Ascending aorta (tissue), 2 donors: Measurements from ENCODE around the gene IKZF3. TPM values are rescaled to one million over a fixed set of nuclear protein-coding genes. Genes with fewer than 3 reads are reported as not detected.

Source experiments
- DNase-seq, 2 donors: peaks; one replicate each; pipeline ENCODE4 v3.0.0-alpha.2; 2019; ENCODE audit warnings: low spot score in 2 of 2
- H3K27ac ChIP-seq, 2 donors: fragments of 200-600 bp; sonication (generic); one replicate each; pipeline ENCODE4 v1.5.1; 2016 to 2017; ENCODE audit warnings: mild to moderate bottlenecking in 1 of 2
- H3K27me3 ChIP-seq: fragments of 200-600 bp; sonication (generic); one replicate; pipeline ENCODE4 v1.5.1; 2017
- H3K36me3 ChIP-seq, 2 donors: fragments of 200-600 bp; sonication (generic); one replicate each; pipeline ENCODE4 v1.5.1; 2016
- H3K4me1 ChIP-seq, 2 donors: fragments of 200-600 bp; sonication (generic); one replicate each; pipeline ENCODE4 v1.5.1; 2016 to 2017; ENCODE audit warnings: mild to moderate bottlenecking in 1 of 2
- H3K4me3 ChIP-seq, 2 donors: fragments of 200-600 bp; sonication (generic); one replicate each; pipeline ENCODE4 v1.5.1; 2016 to 2017; ENCODE audit warnings: mild to moderate bottlenecking in 1 of 2
- H3K9me3 ChIP-seq, 2 donors: fragments of 200-600 bp; sonication (generic); one replicate each; pipeline ENCODE4 v1.5.1; 2016
- intact Hi-C: fragments of 100-400 bp; cut with DNase I; formaldehyde crosslinking; loops from one replicate; pipeline ENCODE4 v1.15.1; 2023
- total RNA-seq: library from RNA; depleted of rRNA; stranded (reverse); fragments of >200 nt; gene quantifications from one replicate; pipeline ENCODE4 v1.1.0, GENCODE V29; 2016
- TF ChIP-seq, protein P1 (sequence below), 3 experiments: fragments of 200-600 bp in 2 of 3; fragments of 450-650 bp in 1 of 3; sonication (generic) in 2 of 3; IDR thresholded peaks; one replicate each; pipeline ENCODE4 v1.5.1; 2016 to 2019; ENCODE audit warnings: antibody characterized with exemption in 3 of 3, mild to moderate bottlenecking in 1 of 3, moderate library complexity in 1 of 3

Gene IKZF3
- total RNA-seq, 1 donor from 2014 or later = 1.5 TPM

DNA sequence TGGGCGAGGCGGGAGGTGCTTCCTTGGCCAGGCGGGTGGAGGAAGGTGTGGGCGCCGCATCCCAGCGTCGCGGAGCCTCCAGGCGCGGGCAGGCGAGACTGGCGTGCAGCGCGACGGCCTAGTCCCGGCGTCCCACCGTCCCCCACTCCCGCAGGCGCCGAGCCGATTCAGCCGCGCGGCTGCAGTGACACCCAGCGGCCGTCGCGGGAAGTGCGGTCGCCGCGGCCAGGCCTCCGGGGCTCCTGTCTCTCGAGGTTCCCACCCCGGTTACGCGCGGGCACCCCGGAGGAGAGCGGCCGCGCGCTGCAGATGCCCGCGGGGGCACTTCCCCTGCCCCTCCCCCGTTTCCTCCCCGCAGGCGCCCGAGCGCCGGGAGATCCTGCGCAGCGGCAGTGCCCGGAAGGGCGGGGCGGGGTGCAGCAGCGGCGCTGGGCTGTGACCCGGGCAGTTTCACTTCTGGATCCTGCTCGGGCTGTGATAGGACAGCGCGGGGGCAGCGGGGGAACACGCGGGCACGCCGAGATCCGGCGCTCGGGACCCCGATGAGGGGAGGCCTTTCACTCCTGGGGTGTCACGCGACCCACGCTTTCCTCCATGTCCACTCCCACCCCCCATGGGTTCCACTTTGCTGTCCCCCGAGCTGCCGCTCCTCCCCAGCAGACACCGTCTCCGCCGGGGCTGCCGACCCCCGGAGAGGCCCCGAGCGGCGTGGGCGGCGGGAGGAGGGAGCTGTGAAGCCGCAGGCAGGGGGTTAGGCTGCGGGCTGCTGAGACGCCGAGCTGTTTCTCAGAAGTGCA, 109.8 kb downstream of the IKZF3 start:
- Histone ChIP-seq H3K27me3 (no peaks in the 10 kb centered on the region), H3K36me3 (no peaks in the 10 kb centered on the region), H3K4me3 (peak overlapping the region; percentile 74 to 80), H3K9me3 (no peaks in the 10 kb centered on the region), H3K27ac (peak overlapping the region; percentile 87 to 90), H3K4me1 (peaks cover 3 to 17% of the 10 kb centered on the region in 2 donors)
- peak; percentile 73 to 96 for DNase-seq
- intact Hi-C loops = loop anchor here (1.0 to 5.0 kb wide), 5 partner anchors 24 to 292 kb away; partner anchors contain the start of genes CDK12, MIEN1, PGAP3 and STARD3
- TF ChIP-seq, protein P1, sequence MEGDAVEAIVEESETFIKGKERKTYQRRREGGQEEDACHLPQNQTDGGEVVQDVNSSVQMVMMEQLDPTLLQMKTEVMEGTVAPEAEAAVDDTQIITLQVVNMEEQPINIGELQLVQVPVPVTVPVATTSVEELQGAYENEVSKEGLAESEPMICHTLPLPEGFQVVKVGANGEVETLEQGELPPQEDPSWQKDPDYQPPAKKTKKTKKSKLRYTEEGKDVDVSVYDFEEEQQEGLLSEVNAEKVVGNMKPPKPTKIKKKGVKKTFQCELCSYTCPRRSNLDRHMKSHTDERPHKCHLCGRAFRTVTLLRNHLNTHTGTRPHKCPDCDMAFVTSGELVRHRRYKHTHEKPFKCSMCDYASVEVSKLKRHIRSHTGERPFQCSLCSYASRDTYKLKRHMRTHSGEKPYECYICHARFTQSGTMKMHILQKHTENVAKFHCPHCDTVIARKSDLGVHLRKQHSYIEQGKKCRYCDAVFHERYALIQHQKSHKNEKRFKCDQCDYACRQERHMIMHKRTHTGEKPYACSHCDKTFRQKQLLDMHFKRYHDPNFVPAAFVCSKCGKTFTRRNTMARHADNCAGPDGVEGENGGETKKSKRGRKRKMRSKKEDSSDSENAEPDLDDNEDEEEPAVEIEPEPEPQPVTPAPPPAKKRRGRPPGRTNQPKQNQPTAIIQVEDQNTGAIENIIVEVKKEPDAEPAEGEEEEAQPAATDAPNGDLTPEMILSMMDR (IDR thresholded peaks at IDR 0.05) = peak; percentile 88 to 99 (median 99)

DNA sequence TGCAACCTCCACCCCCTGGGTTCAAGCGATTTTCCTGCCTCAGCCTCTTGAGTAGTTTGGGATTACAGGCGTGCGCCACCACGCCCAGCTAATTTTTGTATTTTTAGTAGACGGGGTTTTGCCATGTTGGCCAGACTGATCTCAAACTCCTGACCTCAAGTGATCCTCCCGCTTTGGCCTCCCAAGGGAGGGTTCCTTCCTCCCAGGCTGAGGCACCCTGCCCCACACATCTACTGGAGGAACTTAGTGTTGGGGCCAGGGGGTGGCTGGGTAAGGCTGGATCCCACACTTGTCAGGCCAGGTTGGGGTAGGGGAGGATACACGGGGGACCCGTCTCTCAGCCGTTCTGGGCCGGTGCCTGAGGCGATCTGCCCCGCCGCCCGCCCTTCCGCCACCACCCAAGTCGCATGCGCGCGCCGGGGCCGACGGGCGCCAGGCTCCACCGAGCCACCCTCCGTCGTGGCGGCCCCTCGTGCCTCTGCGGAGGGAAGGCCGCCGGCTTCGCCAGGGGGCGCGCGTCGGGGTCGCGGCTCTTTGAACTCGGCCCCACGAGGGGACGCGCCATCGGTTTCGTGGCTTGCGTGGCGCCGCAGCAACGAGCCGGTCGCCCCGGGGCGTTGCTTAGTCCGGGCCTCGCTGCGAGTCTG, 110.5 kb downstream of the IKZF3 start:
- Histone ChIP-seq H3K4me3 (peak overlapping the region; percentile 74 to 80), H3K27me3 (no peaks in the 10 kb centered on the region), H3K36me3 (no peaks in the 10 kb centered on the region), H3K4me1 (peaks cover 3 to 17% of the 10 kb centered on the region in 2 donors), H3K27ac (peak overlapping the region; percentile 87 to 90), H3K9me3 (no peaks in the 10 kb centered on the region)
- TF ChIP-seq, protein P1 (IDR thresholded peaks at IDR 0.05) = no peak
- intact Hi-C loops = loop anchor here (1.0 to 5.0 kb wide), 5 partner anchors 23 to 291 kb away; partner anchors contain the start of genes CDK12, MIEN1, PGAP3 and STARD3
- no peak for DNase-seq

DNA sequence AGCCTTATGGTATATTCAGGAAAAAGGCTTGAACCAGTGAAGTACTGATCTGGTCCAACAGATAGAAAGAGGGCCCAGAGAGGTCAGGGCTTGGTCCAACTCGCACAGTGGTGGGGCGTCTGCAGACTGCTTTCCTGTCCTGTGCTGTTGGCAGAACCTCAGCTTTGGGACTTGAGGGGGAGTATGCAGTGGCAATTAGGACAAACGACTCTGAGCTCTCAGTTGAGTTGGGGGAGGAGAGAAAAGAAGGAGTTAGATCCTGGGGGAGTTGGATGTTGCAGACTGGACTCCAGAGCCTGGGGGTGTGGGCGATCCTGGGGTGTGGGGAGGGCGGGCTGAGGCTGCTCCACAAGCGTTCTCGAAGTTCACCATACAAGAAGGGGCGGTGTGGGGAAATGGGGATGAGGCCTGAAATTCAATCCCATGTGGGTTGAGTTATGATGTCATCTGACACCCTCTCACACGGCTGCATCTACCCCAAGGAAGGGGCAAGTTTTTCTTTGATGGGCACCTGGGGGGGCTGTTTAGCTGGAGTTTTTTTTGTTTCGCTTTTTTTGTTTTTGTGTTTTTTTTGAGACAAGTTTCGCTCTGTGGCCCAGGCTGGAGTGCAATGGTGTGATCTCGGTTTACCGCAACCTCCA, 111.8 kb downstream of the IKZF3 start:
- Histone ChIP-seq H3K27ac (no peak overlapping the region), H3K4me3 (no peak overlapping the region), H3K36me3 (no peaks in the 10 kb centered on the region), H3K4me1 (peaks cover 3 to 17% of the 10 kb centered on the region in 2 donors), H3K9me3 (no peaks in the 10 kb centered on the region), H3K27me3 (no peaks in the 10 kb centered on the region)
- intact Hi-C loops = loop anchor here (1.0 to 5.0 kb wide), 3 partner anchors 15 to 290 kb away; partner anchors contain the start of genes CDK12, GRB7 and STARD3
- TF ChIP-seq, protein P1 (IDR thresholded peaks at IDR 0.05) = no peak
- no peak for DNase-seq

DNA sequence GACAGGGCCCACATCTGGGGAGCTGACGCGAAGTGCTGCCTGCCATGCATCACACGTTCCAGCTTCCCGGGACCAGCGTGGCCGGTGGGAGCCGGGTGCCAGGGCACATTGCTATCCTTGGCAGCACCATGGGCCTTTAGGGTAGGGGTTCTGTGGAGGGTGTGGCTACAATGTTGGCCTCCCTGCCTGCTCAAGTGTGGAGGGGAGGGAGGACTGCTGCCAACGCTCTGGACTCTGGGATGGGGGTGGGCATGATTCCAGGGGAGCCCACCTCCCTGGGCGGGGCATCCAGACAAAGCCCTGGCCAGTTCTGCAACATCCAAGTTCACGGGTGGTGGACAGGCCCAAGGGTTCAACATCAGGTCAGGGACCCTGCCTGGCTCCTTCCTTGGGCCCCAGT, 112.5 kb downstream of the IKZF3 start:
- TF ChIP-seq, protein P1 (IDR thresholded peaks at IDR 0.05) = no peak
- Histone ChIP-seq H3K4me3 (no peak overlapping the region), H3K36me3 (no peaks in the 10 kb centered on the region), H3K27ac (no peak overlapping the region), H3K9me3 (no peaks in the 10 kb centered on the region), H3K27me3 (no peaks in the 10 kb centered on the region), H3K4me1 (peaks cover 3 to 17% of the 10 kb centered on the region in 2 donors)
- intact Hi-C loops = loop anchor here (1.0 to 5.0 kb wide), 3 partner anchors 14 to 289 kb away; partner anchors contain the start of genes CDK12, GRB7 and STARD3
- no peak for DNase-seq

DNA sequence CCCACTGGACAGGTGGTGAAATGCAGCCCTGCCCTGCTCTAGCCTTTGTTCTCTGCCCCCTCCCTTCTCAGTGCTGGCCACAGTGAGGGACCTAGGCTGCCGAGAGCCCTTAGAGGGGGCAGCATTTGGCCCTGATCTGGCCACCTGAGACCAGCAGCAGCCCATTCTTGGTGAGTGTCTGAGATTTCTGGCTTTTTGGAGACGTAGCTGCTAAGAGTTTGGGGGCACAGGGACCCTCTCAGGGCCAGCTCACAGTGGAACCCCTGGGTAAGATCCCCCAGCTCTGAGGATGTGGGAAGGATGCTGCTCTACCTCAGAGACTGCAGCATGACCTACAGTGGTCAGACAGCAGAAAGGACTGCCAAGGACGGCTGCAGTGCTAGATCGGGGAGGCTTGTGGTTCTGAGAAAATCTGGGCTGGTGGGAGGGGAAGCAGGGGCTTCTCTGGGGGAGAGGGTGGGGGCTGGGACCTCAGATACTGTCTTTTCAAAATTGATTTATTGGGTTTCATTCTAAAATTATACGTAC, 113.0 kb downstream of the IKZF3 start:
- Histone ChIP-seq H3K27me3 (no peaks in the 10 kb centered on the region), H3K9me3 (no peaks in the 10 kb centered on the region), H3K27ac (no peak overlapping the region), H3K4me3 (no peak overlapping the region), H3K36me3 (no peaks in the 10 kb centered on the region), H3K4me1 (peaks cover 3 to 17% of the 10 kb centered on the region in 2 donors)
- TF ChIP-seq, protein P1 (IDR thresholded peaks at IDR 0.05) = no peak
- DNase-seq = no peak
- intact Hi-C loops = loop anchor here (5.0 kb wide), 2 partner anchors 114 to 289 kb away; partner anchors contain the start of genes CDK12 and STARD3
